Stimulated activated CD8-positive, alpha-beta memory T cell treated with anti-CD3 and anti-CD28 coated beads, Interleukin-7, amount 100 ng/mL, for 4 hours (primary cell): ENCODE data around the gene SEPTIN10.
"Not testable (repeated sequence)": the region's sequence is repeated elsewhere in the genome, so short reads cannot be mapped to it uniquely, and the experiment has no call there.

ENCODE experiments used
- DNase-seq, 2 donors: peaks; one replicate each; pipeline ENCODE4 v3.0.0-alpha.2; 2020; ENCODE audit warnings: low read depth in 2 of 2

SEPTIN10 gene

GRCh38 chr2:109545828-109546713 lies 67.7 kb downstream of the SEPTIN10 start:
- peak; percentile 12 to 21 for DNase-seq

- no peak for DNase-seq
These were observed 71.4 kb downstream of the SEPTIN10 start for GRCh38 chr2:109542384-109542783.

- no peak for DNase-seq
These were observed 75.2 kb downstream of the SEPTIN10 start for GRCh38 chr2:109538546-109538945.

- no peak for DNase-seq
These were observed 76.1 kb downstream of the SEPTIN10 start for GRCh38 chr2:109537565-109538222.

GRCh38 chr2:109536556-109536955 lies 77.2 kb downstream of the SEPTIN10 start:
- not testable (repeated sequence) for DNase-seq

GRCh38 chr2:109535217-109535946 lies 78.4 kb downstream of the SEPTIN10 start:
- DNase-seq: no peak

- no peak for DNase-seq
These were observed 79.9 kb downstream of the SEPTIN10 start for GRCh38 chr2:109533823-109534222.

GRCh38 chr2:109532728-109533076 lies 81.1 kb downstream of the SEPTIN10 start:
- no peak for DNase-seq

GRCh38 chr2:109531896-109532727 lies 81.7 kb downstream of the SEPTIN10 start:
- no peak for DNase-seq

- DNase-seq: no peak
These were observed 82.5 kb downstream of the SEPTIN10 start for GRCh38 chr2:109531221-109531620.

- no peak for DNase-seq
These were observed 83.1 kb downstream of the SEPTIN10 start for GRCh38 chr2:109530712-109531111.

- no peak for DNase-seq
These were observed 84.0 kb downstream of the SEPTIN10 start for GRCh38 chr2:109529532-109530449.

GRCh38 chr2:109528811-109529501 lies 84.8 kb downstream of the SEPTIN10 start:
- DNase-seq: no peak

GRCh38 chr2:109527846-109528705 lies 85.7 kb downstream of the SEPTIN10 start:
- no peak for DNase-seq

- no peak for DNase-seq
These were observed 86.7 kb downstream of the SEPTIN10 start for GRCh38 chr2:109527079-109527478.

- DNase-seq: no peak
These were observed 87.3 kb downstream of the SEPTIN10 start for GRCh38 chr2:109526442-109526970.

- DNase-seq: no peak
These were observed 87.9 kb downstream of the SEPTIN10 start for GRCh38 chr2:109525836-109526235.

- DNase-seq: no peak
These were observed 90.0 kb downstream of the SEPTIN10 start for GRCh38 chr2:109523536-109524361.
